GM11168 (cell line): Measurements from ENCODE around the gene RPL19.

ENCODE experiments used
- in situ Hi-C: fragments of 300-500 bp; cut with MboI; formaldehyde crosslinking; loops from one replicate; pipeline ENCODE4 v1.12.0; 2022; ENCODE audit warnings: low sequenced_read_pairs; ENCODE audit not compliant: unreplicated experiment

RPL19 gene

DNA sequence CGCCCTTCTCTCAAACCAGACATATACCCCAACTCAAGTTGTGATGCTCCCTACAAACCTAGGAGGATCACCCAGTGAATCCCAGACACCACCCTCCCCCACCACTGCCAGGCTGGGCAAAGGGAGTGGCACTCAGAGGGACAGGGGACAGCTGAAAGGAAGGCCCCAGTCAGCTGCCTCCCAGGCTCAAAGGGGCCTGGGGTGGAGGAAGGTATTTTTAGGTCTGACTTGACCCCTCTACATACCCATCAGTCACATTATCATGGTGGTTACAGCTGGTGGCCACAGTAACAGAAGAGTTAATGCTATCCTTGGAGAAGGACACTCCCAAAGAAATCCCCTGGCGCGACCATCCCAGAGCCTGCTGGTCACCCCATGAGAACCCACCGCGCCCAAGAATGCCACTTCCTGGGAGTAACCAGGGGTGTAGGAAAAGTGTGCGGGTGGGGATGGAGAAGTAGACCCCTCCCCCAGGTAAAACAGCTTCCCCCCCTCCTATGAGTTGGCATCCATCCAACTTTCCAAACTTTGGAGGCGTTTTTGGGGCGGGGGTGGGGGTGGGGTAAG, 3.8 kb upstream of the RPL19 start:
- in situ Hi-C loops: no loop called here

DNA sequence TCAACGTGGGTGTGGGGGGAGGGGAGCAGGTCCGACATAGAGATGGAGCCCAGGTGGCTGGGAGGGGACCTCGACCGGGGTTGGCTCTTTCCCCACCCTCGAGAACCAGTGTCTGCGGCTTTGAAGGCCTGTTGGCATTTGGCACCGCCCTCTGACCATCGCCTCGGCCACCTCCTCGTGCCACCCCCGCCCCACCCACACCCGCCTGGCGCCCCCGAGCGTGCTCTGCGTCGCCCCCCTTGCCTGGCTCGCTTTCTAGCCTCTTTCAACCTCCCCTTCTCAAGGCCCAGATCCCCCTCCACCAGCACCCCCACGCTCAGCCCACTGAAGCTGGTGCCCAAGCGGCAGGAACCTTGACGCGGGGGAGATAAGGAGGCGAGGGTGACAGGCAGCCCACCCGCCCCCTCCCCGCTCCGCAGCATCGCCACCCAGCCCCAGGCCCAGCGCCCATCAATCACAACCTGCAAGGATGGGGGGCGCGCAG, 3.2 kb upstream of the RPL19 start:
- in situ Hi-C loops: no loop called here

DNA sequence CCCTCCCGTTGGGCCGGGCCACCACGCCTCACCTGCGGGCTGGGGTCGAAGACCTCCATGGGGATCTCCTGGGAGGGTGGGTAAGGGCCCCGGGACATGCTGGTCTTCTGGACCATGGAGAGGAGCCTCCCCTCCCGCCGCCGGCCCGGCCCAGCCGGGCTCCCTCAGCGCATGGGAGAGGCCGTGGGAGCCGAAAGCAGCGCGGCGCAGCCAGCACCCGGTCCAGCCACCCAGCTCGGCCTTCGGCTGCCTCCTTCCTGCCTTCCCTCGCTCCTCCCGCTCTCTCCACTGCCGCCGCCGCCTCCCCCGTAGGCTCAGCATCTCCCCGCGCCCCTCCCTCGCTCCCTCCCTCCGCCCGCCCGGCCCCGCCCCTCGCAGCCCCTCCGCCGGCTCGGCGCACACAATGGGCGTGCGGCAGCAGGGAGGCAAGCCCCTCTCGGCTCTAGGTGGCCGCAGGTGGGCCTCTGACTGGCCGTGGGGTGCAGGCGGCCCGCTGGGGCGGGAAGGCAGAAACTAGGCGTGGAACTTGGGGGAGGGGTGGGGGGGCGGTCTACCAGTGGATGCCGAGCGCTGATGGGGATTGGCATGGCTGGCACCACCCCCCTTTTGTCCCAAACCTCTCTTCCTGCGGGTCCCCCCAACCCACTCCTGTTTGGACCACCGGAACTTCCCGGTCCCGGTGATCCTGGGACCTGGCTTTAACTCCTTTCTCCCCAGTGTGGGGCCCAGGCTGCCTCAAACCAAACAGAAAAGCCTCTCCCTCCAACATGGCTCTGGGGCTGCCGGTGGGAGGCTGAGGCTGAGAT, 2.5 kb upstream of the RPL19 start, which contains the start of gene CACNB1:
TSS of gene CACNB1 (minus strand) at position 290 of the 806 bp plus-strand sequence. CDS start at position 116, 174 bp downstream.
- in situ Hi-C loops: no loop called here

DNA sequence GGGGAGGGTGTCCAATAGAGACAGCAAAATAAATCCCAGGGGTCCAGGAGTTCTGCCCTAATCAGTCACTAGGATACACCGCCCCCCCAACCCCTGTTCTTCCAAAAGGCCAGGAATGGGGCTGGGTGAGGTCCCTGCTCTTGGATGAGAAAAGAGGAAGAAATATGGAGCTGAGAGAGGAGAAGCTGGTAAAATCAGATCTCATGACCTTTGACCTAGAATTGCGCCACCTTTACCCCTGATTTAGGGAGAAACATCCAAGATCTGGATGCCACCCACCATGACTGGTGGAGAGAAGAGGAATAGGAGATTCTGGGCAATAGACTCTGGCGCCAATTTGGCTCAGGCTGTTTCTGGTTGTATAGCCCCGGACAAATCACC, 1.9 kb upstream of the RPL19 start:
- in situ Hi-C loops: no loop called here

DNA sequence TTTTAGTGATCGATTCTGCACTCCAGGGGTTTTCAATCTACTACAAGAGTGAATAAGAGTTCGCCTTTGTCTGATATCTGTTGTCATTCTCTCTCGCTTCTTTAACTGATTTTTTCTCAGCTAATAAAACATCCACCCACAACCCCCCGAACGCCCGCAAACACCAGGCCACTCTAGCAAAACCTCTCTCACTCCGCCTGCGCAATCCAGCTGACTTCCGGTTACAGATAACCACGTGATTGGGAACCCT, 338 bp upstream of the RPL19 start:
- in situ Hi-C loops: no loop called here

DNA sequence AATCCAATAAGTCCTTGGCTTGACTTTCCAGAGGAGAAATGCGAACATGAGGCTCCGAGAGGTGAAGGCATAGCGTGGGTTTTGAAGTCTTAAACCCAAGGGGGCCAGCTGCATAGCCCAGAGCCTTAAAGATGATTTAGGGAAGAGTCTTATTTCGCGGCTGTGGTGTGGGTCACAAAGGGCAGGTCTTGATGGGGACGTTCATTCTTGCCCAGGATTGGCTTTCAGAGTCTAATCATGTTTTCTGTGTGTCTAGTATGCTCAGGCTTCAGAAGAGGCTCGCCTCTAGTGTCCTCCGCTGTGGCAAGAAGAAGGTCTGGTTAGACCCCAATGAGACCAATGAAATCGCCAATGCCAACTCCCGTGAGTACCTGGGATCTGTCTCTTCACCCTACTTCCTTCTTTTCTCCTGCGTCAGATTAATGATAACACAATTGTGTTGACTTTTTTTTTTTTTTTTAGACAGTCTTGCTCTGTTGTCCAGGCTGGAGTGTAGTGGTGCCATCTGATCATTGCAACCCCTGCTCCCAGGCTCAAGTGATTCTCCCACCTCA, 951 bp downstream of the RPL19 start:
- in situ Hi-C loops: no loop called here

DNA sequence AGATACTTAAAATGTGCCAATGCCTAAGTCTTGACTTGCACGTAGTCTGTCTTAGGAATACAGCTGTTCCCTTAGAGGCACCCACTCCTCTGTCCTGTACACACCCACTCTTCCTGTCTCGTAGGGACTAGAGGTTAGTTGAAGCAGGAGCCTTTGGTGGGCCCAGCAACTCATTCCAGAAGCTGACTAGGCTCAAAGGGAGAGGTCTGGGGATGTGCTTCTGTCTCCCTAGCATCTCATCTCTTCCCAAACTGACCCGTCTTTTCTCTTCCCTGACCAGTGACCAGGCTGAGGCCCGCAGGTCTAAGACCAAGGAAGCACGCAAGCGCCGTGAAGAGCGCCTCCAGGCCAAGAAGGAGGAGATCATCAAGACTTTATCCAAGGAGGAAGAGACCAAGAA, 4.2 kb downstream of the RPL19 start:
- in situ Hi-C loops: no loop called here

DNA sequence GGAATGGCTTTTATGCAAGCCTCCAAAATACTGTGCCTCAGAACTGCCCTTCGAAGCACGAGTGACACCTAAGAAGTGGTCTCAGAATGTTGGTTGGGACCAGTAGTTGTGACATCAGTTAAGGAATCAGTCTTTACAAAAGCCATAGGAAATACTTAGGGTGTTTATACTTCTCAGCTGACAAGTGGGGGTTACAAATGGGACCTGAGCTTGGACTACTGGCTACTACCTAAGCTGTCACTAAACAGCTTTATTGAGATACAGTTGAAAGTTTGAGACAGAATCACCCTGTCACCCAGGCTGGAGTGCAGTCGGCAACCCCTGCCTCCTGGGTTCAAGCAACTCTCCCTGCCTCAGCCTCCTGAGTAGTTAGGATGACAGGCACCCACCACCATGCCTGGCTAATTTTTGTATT, 5.0 kb downstream of the RPL19 start:
- in situ Hi-C loops: loop anchor here (5.0 kb wide), 1 partner anchor 37 kb away; no protein-coding TSS in a partner anchor

DNA sequence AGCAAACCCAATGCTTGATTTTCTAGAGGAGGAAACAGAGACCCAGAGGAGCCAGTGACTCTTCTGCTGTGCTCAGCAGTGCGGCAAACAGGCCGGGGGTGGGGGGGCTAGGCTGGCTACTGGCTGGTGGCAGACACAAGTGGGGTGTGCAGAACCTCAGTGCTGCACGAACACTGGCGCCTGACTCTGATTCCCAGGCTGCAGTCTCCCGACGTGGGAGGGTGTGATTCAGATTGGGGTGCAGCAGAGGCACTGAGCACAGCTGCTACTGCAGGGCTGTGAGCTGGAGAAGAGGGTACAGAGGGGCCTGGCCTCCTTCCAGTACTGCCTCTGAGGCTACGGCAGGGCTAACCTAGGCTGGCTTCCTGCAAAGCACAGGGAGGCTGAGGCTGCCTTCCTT, 8.1 kb downstream of the RPL19 start:
- in situ Hi-C loops: loop anchor here (5.0 kb wide), 1 partner anchor 34 kb away; no protein-coding TSS in a partner anchor

DNA sequence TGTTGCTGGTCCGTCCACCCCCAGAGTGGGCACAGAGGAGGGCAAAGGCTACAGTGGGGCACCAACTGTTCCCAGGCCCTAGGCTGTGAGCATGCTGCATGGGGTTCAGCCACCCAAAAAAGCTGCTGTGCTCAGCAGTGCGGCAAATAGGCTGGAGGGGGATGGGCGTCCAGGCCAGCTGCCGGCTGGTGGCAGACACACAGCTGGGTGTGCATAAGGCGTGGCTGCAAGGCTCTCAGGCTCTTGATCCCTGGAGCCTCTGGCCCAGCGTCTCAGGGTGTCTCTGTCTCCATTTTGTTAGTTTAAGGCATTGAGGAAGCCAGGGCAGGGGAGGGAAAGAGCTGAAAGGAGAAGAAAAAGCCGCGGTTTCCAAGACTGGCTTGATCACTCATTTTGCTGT, 8.8 kb downstream of the RPL19 start:
- in situ Hi-C loops: loop anchor here (5.0 kb wide), 1 partner anchor 33 kb away; no protein-coding TSS in a partner anchor

DNA sequence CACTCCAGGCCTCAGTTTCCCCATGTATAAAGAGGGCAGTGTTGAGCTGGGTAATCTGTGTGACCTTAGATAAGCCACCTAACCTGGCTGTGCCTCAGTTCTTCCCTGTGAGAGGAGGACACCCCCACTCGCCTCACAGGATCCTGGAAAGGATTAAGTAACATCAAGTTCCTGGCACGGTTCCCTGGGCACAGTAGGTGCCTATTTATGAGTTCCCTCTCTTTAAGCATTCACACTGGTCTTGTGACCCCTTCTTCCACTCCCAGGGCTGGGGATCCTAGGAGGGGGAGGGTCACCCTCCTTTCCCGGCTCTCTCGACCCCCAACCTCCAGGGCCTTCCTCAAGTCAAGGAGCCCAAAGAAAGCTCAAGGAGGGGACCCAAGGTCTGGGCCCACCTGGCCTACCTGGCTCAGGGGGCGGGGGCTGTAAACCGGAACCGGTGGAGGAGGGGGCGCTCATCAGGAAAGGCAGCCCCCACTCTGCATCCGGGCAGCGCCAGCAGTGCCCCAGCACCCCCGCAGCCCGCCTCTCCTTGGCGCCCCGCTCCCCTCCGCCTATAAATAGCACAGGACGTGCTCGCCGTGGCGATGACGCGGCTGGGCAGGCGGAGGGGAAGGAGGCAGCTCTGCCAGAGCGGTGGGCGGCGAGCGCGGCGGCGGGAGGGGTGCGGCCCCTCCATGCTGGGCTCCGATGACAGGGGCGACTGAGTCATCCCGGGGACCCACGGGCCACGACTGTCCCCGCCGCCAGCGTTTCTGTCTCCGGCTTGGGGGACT, 9.4 kb downstream of the RPL19 start:
- in situ Hi-C loops: loop anchor here (5.0 kb wide), 1 partner anchor 33 kb away; no protein-coding TSS in a partner anchor

DNA sequence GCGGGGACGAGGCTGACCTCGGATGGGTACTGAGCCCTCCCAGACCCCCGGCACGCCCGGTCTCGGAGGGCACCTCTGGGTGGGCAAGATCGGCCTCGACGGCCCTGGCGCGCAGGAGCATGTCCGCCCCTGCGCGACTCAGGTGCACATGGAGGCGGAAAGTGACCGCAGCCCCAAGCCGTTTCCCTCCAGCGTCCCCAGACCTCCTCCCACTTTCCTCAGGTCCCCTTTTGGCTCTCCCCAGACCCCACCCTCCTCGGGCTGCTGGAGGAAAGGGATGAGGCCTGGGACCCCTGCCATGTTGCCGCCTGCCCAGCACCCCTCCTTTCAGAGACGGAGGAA, 10.0 kb downstream of the RPL19 start:
- in situ Hi-C loops: no loop called here

DNA sequence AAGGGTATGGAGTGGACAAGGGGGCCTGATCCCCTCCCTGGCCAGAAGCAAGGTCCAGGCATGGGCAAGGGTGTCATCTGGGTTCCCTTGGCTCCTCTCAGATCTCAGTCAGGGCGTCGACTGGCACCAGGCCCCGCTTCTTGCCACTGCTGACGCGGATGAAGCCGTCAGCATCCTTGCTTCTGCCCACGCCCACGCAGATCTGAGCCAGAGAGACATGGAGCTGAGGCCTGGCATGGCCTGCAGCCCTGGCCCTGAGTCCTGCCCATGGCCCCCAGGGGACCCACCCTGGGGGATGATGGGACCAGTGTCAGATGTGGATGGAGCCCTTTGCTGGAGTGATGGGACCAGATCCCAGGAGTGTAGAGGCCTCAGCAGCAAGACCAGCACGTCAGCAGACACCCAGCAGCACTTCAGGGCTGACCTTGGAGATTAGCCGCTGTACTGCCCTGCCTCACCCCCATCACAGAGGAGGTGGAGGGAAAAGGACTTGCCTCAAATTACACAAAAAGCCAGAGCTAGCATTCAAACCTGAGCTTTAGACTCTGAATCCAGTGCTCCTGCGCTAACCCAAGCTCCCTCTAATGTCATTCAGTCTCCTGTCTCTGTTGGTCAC, 12.2 kb downstream of the RPL19 start:
- in situ Hi-C loops: no loop called here

DNA sequence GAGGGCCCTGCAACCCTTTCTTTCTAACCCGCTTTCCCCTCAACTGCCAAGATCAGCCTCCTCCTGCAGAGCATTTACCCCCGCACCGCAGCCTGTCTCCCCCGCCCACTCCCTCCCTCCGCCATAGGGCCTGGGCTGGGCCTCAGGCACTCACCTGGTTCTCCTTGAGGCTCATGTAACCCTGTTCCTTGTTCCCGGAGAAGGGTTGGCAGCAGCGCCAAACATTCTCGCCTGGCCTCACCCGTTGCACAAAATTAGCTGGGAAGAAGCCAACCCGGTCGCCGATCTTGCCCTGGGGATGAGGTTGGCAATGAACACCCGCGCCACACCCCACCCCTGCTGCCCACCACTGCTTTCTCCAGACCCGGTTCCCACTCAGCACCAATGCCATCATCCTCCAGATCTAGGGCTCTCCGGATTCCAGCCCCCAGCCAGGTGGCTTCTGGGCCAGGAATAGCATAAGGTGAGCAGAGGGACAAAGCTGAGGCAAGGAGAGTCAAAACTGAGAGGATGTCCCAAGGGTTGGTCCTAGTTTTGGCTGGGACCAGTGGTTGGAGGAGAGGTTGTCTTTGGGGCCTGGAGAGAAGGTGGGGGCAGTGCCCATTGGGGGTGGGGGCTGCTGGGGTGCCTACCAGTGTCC, 12.9 kb downstream of the RPL19 start:
- in situ Hi-C loops: no loop called here

DNA sequence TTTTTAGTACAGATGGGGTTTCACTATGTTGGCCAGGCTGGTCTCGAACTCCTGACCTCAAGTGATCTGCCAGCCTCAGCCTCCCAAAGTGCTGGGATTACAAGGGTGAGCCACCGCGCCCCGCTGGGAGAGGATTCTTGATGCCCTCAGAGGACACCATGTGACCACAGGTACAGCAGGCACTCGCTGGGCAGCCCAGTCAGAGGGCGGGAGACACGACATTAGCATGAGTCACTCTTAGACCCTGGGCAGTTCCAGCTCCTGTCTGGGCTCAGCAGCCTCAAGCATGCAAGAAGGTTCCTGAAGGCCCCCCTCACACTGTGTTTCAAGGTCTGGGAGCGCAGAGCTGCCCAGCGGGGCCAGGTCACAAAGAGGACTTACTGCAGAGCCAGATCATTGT, 13.8 kb downstream of the RPL19 start:
- in situ Hi-C loops: no loop called here

DNA sequence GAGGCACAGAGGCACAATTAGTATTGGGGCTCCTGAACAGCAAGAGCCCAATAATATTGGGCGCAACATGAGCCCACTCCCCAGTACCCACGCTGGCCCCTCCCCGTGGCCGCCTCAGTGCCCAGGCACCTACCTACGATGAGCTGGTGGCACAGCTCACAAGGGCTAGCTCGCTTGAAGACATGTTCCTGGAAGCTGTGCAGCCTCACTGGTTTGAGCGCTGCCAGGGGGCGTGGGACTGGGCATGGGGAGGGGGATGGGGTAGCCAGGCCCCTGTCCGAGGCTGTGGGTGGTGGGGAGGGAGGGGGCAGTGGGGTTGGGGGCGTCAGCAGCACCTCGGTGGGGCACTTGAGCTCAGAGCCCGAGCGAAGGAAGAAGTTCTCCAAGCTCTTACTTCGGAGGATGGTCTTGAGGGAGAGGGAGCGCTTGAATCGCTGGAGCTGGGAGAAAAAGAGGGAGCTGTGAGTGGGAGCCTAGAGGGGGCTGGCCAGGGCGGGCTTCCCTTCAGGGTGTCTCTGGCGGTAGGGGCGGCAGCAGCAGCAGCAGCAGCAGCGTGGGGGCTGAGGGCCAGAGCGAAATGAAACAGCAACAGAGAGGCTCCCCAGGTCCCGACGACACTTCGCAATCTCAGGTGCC, 17.8 kb downstream of the RPL19 start:
- in situ Hi-C loops: no loop called here

DNA sequence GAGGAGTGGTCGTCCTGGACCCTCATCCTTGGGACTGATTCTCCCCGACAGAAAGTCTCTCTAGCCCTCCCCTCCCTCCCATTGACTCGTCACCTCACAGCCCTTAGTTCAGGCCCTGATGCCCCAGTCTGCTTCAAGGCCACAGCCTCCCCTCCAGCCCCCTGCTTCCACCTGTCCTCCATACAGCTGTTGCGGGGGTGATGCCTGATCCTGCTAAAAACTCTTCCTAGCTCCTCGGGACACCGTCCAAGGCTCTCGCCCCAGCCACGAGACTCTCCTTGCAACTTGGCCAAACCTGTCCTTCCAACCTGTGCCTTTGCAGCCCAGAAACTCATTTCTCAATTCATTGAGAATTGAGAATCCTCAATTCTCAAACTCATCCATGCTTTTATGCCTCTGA, 18.8 kb downstream of the RPL19 start:
- in situ Hi-C loops: no loop called here

DNA sequence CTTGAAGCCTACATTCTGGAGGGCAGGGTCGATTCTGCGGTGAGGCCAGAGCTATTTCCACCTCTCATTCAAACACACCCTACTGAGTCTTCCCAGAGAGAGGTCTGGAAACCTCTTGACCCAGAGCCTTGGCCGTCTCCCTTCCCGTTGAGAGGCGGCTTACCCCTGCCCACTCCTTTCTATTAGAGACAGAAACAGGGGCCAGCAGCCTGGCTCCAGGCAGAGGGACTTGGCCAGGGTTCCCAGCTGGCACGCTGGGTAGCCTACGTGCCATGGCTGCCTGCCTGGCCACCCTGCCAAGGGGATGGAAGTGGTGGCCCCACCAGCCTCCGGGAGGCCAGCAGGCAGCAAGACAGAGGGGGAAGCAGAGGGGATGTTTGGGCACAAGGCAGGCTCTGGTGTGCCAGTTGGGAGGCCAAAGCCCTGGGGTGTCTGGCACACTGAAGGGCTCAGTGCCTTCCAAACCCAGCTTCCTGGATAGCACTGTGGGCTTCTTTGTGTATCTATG, 19.6 kb downstream of the RPL19 start:
- in situ Hi-C loops: no loop called here

DNA sequence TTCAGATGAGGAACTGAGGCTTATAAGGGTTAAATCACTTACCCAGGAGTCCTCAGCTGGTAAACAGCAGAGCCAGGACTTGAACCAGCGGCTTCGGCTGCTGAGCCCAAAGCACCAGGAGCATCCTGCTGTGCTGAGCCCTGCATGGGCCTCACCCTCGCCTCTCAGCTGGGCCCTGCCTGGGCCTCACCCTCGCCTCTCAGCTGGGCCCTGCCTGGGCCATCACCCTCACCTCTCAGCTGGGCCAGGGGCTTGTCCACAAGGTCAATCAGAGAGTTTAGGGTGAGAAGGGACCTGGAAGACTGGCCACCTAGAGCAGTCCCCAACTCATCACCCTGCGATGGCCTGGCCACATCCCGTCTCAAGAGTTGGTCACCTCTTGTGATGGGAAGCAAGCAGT, 21.5 kb downstream of the RPL19 start:
- in situ Hi-C loops: no loop called here
